ENCODE results near the gene VNN1. TPM values are rescaled to one million over a fixed set of nuclear protein-coding genes. Genes with fewer than 3 reads are reported as not detected.
A peak's percentile ranks its signal among the peaks of the same experiment; 100 is the strongest.

The VNN1 gene
- total RNA-seq, 2 donors from 2014 or later, result not detected

DNA sequence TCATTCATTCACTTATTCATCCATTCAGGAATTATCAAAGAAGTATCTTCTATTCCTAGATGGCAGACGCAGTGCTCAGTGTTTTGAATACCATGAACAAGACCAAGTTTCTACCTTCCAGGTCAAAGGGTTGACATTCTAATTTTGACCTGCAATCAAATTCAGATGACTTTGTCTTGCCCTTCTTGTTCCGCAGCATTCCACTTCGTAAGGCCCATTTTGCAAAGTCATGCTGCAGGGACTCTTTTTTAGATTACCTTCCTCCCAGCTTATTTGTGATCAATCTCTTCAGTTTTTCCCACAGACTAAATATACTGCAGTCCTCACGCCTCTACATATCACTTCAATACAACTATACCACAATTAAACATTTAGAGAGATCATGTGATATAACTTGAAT, 47.7 kb downstream of the VNN1 start:
- TF ChIP-seq, protein P1, sequence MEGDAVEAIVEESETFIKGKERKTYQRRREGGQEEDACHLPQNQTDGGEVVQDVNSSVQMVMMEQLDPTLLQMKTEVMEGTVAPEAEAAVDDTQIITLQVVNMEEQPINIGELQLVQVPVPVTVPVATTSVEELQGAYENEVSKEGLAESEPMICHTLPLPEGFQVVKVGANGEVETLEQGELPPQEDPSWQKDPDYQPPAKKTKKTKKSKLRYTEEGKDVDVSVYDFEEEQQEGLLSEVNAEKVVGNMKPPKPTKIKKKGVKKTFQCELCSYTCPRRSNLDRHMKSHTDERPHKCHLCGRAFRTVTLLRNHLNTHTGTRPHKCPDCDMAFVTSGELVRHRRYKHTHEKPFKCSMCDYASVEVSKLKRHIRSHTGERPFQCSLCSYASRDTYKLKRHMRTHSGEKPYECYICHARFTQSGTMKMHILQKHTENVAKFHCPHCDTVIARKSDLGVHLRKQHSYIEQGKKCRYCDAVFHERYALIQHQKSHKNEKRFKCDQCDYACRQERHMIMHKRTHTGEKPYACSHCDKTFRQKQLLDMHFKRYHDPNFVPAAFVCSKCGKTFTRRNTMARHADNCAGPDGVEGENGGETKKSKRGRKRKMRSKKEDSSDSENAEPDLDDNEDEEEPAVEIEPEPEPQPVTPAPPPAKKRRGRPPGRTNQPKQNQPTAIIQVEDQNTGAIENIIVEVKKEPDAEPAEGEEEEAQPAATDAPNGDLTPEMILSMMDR (conservative IDR thresholded peaks at IDR 0.05), result no peak
- H3K36me3 ChIP-seq (ENCODE audit: control insufficient read depth, insufficient read depth, low read length), result no peaks in the 10 kb centered on the region
- no peak overlapping the region for H3K9ac ChIP-seq (ENCODE audit: extremely low read depth, low read length, poor library complexity, severe bottlenecking)
- H3K27me3 ChIP-seq (ENCODE audit: control insufficient read depth, insufficient read depth, low read length, poor library complexity, severe bottlenecking), result no peaks in the 10 kb centered on the region
- H3K4me3 ChIP-seq (ENCODE audit: low read length), result no peak overlapping the region
- Mint-ChIP-seq H3K9me3 (no peaks in the 10 kb centered on the region), H3K36me3 (ENCODE audit: low read depth) (no peaks in the 10 kb centered on the region), H3K4me1 (peaks cover 2% of the 10 kb centered on the region), H3K27ac (peak overlapping the region; percentile 36), H3K27me3 (ENCODE audit: insufficient read depth) (no peaks in the 10 kb centered on the region), H3K4me3 (no peak overlapping the region)
- DNase-seq, result no peak
- H3K9me3 ChIP-seq (ENCODE audit: control insufficient read depth, low read length), result peaks cover 4% of the 10 kb centered on the region
- no peak overlapping the region for H3K27ac ChIP-seq (ENCODE audit: low read depth, low read length)
- 69 to 84% methylated on average over 3 to 4 of the region's 4 CpGs for WGBS, 2 experiments (ENCODE audit: insufficient coverage in 1 of 2, insufficient read length in 1 of 2)
- no peaks in the 10 kb centered on the region for H3K4me1 ChIP-seq (ENCODE audit: control insufficient read depth, insufficient read depth, low read length)

DNA sequence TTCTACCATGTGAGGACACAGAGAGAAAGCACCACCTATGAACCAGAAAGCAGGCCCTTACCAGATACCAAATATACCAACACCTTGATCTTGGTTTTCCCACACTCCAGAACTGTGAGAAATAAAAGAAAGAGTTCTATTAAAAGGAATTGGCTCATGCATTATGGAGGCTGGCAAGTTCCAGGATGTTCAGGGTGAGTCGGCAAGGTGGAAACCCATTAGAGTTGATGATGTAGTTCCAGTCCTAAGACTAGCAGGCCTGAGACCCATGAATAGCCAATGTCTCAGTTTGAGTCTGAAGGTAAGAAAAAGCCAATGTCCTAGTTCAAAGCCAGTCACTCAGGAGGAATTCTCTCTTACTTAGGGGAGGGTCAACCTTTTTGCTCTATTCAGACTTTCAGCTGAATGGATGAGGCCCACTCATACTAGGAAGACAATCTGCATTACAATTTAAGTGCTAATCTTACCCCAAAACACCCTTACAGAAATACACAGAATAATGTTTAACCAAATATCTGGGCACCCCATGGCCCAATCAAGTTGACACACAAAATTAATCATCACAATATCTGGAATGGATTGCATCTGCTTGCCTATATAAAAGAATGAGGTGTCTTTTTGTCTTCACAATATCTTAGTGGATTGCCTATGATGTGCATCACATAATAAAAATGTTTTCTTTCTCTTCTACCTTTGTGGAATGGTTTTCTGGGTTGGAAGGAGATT, 49.4 kb downstream of the VNN1 start:
- Mint-ChIP-seq H3K27ac (no peak overlapping the region), H3K9me3 (no peaks in the 10 kb centered on the region), H3K36me3 (ENCODE audit: low read depth) (no peaks in the 10 kb centered on the region), H3K4me1 (peaks cover 2% of the 10 kb centered on the region), H3K27me3 (ENCODE audit: insufficient read depth) (no peaks in the 10 kb centered on the region), H3K4me3 (no peak overlapping the region)
- TF ChIP-seq, protein P1 (conservative IDR thresholded peaks at IDR 0.05), result no peak
- Histone ChIP-seq H3K9me3 (ENCODE audit: control insufficient read depth, low read length) (peaks cover 4% of the 10 kb centered on the region), H3K36me3 (ENCODE audit: control insufficient read depth, insufficient read depth, low read length) (no peaks in the 10 kb centered on the region), H3K4me1 (ENCODE audit: control insufficient read depth, insufficient read depth, low read length) (no peaks in the 10 kb centered on the region), H3K27ac (ENCODE audit: low read depth, low read length) (no peak overlapping the region), H3K27me3 (ENCODE audit: control insufficient read depth, insufficient read depth, low read length, poor library complexity, severe bottlenecking) (no peaks in the 10 kb centered on the region), H3K9ac (ENCODE audit: extremely low read depth, low read length, poor library complexity, severe bottlenecking) (no peak overlapping the region), H3K4me3 (ENCODE audit: low read length) (no peak overlapping the region)
- no peak for DNase-seq
- 92 to 98% methylated on average over 1 of the region's 1 CpG for WGBS, 2 experiments (ENCODE audit: insufficient coverage in 1 of 2, insufficient read length in 1 of 2)

DNA sequence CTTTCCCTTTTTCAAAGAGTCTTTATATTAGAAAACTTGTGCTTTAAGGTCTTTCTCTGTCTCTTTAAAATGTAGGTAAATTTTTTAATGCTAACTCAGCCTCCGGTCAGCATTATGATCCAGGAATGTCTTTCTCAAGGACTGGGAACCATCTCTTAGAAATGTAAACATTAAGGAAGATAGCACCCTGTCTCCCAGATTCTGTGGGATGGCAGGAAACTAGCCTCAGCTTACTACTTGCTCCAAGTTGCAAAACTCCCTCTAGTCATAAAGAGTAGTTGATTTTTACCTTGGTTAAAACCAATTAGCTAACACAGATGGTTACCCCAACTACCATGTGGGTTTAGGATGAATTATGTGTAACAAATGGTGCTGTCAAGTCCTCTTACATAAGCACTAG, 50.2 kb downstream of the VNN1 start:
- Histone ChIP-seq H3K27me3 (ENCODE audit: control insufficient read depth, insufficient read depth, low read length, poor library complexity, severe bottlenecking) (no peaks in the 10 kb centered on the region), H3K9ac (ENCODE audit: extremely low read depth, low read length, poor library complexity, severe bottlenecking) (no peak overlapping the region), H3K27ac (ENCODE audit: low read depth, low read length) (no peak overlapping the region), H3K36me3 (ENCODE audit: control insufficient read depth, insufficient read depth, low read length) (no peaks in the 10 kb centered on the region), H3K9me3 (ENCODE audit: control insufficient read depth, low read length) (peaks cover 4% of the 10 kb centered on the region), H3K4me1 (ENCODE audit: control insufficient read depth, insufficient read depth, low read length) (no peaks in the 10 kb centered on the region), H3K4me3 (ENCODE audit: low read length) (no peak overlapping the region)
- DNase-seq, result no peak
- H3K27ac Mint-ChIP-seq, result no peak overlapping the region
- TF ChIP-seq, protein P1 (conservative IDR thresholded peaks at IDR 0.05), result no peak
- WGBS, 2 experiments (ENCODE audit: insufficient coverage in 1 of 2, insufficient read length in 1 of 2), result 85 to 100% methylated on average over 1 of the region's 1 CpG
- H3K9me3 Mint-ChIP-seq, result no peaks in the 10 kb centered on the region
- peaks cover 2% of the 10 kb centered on the region for H3K4me1 Mint-ChIP-seq
- no peaks in the 10 kb centered on the region for H3K36me3 Mint-ChIP-seq (ENCODE audit: low read depth)
- no peaks in the 10 kb centered on the region for H3K27me3 Mint-ChIP-seq (ENCODE audit: insufficient read depth)
- H3K4me3 Mint-ChIP-seq, result no peak overlapping the region

Data from endodermal cell (in vitro differentiated cells).